Activated CD4-positive, alpha-beta T cell treated with anti-CD3 and anti-CD28 coated beads, Interleukin-2, amount 50 U/mL, for 16 hours (primary cell): Measurements from ENCODE around the gene MPRIP.
"Not testable (repeated sequence)": the region's sequence is repeated elsewhere in the genome, so short reads cannot be mapped to it uniquely, and the experiment has no call there.

Experiments used
- DNase-seq: peaks from one replicate; pipeline ENCODE4 v3.0.0-alpha.2; 2020

MPRIP gene

DNA sequence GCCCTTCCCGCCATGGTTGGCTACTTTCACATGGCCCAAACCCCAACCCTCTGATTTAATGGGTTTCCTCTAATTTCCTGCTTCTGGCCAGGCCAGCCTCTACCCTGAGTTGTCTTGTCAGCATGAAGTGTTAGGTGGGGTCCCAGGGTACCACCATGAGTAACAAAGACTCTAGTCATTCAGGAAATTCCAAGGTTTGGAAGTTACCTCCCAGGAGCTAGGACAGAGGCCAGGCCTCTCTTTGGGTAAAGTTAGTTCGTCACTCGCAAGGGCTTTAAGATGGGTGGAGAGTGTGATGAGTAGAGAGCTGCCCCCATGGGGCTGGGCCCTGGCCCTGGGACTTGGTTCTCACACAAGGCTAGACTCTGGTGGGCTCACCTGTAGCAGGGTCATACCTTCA is 109.3 kb downstream of the MPRIP start:
- no peak for DNase-seq

- DNase-seq, result peak; percentile 76
Measured at GRCh38 chr17:17151962-17152361, 109.7 kb downstream of the MPRIP start.

- DNase-seq, result no peak
Measured at GRCh38 chr17:17152385-17152784, 110.1 kb downstream of the MPRIP start.

DNA sequence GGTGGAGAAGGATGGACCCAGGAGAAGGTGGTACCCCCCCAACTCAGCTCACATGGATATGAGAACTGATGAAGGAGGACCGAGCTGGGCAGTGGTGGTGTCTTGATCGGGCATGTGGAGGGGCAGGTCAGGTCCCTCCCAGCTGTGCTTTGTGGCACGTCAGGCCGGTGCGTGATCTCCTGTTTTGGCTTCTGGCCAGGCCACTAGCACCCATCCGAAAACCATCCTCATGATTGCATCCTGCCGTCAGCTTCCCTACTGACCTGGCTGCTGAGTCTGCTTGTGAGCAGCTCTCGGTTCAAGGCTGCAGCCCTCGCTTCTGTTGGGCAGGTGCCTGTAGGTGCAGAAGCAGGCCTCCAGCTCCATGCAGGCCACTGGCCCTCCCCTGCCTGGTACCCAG is 110.8 kb downstream of the MPRIP start:
- DNase-seq, result no peak

DNA sequence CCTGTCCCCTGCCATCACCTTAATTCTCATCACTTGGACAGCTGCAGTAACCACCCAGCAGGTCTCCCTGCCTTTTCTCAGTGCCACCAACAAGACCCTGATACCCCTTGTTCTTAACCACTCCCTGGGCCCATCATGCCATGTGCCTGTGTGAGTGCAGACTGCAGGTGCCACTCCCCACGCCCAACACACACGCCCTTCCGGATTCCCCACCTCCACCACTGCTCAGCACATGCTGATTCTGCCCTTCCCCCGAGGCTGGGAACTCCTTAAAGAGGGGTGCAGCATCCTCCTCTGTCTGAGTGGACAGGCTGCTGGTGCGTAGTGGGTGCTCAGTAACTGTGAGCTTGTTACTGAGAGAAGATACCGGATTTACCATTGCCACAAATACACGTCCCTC is 111.5 kb downstream of the MPRIP start:
- no peak for DNase-seq

DNA sequence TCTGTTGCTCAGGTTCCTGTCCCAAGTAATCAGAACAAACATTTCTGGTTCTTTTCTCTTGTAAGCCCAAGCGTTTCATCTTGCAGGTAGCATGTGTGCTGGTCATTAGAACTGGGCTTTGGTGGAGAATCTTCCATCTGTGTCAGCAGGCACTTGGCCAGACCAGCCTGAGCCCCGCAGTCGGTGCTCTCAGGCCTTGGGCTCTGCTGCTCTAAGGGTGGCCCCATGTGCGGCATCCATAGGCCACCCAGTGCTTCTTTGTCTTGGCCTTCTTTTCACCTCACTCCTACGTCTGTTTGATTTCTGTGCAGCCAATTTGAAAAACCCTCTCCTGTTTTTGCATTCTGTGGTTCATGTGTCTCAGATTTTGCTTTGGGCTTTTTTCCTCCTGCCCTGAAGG is 112.3 kb downstream of the MPRIP start:
- no peak for DNase-seq

- no peak for DNase-seq
Measured at GRCh38 chr17:17154981-17155380, 112.7 kb downstream of the MPRIP start.

DNA sequence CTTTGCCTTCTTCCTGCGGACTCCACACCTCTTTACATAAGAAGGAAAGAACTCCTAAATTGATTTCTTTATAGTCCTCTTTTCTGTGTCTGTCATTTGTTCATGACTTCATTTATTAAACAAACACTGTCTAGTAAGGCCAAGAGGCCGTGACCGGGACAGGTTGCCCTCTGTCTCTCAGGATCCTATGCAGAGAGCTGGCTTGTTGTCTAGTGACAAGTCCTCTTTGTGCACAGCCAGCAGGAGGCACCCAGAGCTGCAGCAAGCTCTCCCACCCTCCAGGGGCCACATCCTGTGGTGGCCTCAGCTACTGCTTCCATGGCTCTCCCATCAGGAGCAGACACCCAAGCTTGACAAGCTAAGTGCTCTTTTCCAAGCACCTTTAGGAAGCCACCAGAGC is 113.3 kb downstream of the MPRIP start:
- DNase-seq, result no peak

GRCh38 chr17:17156107-17156506 is 113.8 kb downstream of the MPRIP start:
- DNase-seq, result no peak

- no peak for DNase-seq
Measured at GRCh38 chr17:17156511-17156910, 114.3 kb downstream of the MPRIP start.

- DNase-seq, result no peak
Measured at GRCh38 chr17:17157041-17157440, 114.8 kb downstream of the MPRIP start.

DNA sequence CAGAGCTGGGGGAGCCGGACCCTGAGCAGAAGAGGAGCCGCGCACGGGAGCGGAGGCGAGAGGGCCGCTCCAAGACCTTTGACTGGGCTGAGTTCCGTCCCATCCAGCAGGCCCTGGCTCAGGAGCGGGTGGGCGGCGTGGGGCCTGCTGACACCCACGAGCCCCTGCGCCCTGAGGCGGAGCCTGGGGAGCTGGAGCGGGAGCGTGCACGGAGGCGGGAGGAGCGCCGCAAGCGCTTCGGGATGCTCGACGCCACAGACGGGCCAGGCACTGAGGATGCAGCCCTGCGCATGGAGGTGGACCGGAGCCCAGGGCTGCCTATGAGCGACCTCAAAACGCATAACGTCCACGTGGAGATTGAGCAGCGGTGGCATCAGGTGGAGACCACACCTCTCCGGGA is 116.2 kb downstream of the MPRIP start:
- DNase-seq, result not testable (repeated sequence)

- no peak for DNase-seq
Measured at GRCh38 chr17:17159571-17159970, 117.3 kb downstream of the MPRIP start.

DNA sequence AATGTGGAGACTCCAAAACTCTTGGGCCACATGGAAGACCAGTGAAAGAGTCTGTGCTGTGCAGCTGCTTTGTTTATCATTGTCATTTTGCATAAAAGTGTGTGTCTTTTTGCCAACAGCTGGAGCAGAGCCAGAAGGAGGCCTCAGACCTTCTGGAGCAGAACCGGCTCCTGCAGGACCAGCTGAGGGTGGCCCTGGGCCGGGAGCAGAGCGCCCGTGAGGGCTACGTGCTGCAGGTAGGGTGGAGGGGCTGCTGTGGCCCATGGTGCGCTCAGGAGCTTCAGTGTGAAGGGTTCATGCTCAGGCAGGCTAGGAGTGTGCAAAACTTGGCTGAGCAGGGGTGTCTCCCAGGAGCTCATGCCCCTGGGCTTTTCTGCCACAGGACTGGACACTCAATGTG is 118.9 kb downstream of the MPRIP start:
- no peak for DNase-seq

DNA sequence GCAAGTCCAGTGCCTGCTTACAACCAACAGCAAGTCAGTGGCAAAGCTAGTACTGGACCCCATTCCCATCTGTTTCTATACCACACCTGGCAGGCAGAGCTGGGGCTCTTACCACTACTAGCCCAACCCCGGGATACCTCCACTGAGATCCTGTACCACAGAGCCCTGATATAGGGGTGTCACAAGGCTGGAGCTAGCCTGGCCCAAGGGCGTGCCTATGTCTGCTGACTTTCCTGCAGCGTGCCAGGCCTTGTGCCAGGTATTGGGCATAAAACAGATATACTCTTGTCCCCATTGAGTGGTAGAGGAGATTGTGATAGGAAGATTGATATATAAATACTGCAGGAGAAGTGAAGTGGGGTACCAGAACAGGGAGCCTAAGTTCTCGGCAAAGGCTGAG is 119.5 kb downstream of the MPRIP start:
- DNase-seq, result no peak

DNA sequence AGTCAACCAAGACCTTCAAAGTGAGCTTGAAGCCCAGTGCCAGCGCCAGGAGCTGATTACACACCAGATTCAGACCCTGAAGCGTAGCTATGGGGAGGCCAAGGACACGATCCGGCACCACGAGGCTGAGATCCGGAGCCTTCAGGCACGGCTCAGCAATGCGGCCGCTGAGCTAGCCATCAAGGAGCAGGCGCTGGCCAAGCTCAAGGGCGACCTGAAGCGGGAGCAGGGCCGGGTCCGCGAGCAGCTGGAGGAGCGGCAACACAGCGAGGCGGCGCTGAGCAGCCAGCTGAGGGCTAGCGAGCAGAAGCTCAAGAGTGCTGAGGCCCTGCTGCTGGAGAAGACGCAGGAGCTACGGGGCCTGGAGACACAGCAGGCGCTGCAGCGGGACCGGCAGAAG is 121.9 kb downstream of the MPRIP start:
- DNase-seq, result no peak

DNA sequence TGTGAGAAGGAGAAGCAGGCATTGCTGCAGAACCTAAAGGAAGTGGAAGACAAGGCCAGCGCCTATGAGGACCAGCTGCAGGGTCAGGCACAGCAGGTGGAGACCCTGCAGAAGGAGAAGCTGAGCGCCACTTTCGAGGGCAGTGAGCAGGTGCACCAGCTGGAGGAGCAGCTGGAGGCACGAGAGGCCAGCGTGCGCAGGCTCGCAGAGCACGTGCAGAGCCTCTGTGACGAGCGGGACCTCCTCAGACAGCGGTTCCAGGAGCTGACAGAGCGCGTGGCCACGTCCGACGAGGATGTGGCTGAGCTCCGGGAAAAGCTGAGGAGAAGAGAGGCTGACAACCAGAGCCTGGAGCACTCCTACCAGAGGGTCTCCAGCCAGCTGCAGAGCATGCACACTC is 122.4 kb downstream of the MPRIP start:
- DNase-seq, result no peak

DNA sequence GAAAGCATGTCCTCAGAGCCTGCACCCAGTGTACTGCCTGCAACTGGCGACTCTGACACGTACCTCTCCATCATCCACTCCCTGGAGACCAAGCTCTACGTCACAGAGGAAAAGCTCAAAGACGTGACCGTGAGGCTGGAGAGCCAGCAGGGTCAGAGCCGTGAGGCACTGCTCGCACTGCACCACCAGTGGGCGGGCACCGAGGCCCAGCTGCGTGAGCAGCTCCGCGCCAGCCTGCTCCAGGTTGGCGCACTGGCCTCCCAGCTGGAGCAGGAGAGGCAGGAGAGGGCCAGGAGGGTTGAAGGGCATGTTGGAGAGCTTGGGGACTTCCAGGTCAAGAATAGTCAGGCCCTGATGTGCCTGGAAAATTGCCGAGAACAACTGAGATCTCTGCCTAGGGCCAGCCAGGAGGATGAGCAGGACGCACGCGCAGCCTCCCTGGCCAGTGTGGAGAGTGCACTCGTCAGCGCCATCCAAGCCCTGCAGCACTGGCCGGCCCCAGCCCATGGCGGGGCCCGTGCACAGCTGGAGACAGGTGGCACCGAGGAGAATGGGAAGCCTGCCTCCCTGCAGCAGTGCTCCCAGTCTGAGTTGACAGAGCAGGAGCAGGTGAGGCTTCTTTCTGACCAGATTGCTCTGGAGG is 123.5 kb downstream of the MPRIP start:
- DNase-seq, result no peak

DNA sequence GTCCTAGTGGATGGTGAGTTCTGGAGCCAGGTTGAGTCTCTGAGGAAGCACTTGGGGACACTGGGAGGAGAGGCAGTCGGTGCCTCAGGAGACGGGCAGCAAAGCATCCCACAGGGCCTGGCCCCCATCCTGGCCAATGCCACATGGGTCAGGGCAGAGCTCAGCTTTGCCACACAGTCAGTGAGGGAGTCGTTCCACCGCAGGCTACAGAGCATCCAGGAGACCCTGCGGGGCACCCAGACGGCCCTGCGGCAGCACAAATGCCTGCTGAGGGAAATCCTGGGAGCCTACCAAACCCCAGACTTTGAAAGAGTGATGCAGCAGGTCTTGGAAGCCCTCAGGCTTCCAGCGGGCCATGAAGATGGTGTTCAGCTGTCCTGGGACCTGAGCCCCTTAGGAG is 124.2 kb downstream of the MPRIP start:
- no peak for DNase-seq

- no peak for DNase-seq
Measured at GRCh38 chr17:17167356-17167755, 125.1 kb downstream of the MPRIP start.

- DNase-seq, result no peak
Measured at GRCh38 chr17:17167986-17168385, 125.7 kb downstream of the MPRIP start.

GRCh38 chr17:17168401-17168800 is 126.1 kb downstream of the MPRIP start:
- DNase-seq, result no peak

- no peak for DNase-seq
Measured at GRCh38 chr17:17169396-17169795, 127.1 kb downstream of the MPRIP start.

GRCh38 chr17:17170346-17170985 is 128.2 kb downstream of the MPRIP start:
- DNase-seq, result no peak

- DNase-seq, result no peak
Measured at GRCh38 chr17:17171186-17171585, 128.9 kb downstream of the MPRIP start.
